ENCODE results near the gene TMEM164. TPM values are rescaled to one million over a fixed set of nuclear protein-coding genes. Genes with fewer than 3 reads are reported as not detected.

Gene TMEM164
- total and polyA plus RNA-seq, 2 of the 4 experiments (the other 2 are of a cell fraction), result 6.3 to 7.1 TPM

DNA sequence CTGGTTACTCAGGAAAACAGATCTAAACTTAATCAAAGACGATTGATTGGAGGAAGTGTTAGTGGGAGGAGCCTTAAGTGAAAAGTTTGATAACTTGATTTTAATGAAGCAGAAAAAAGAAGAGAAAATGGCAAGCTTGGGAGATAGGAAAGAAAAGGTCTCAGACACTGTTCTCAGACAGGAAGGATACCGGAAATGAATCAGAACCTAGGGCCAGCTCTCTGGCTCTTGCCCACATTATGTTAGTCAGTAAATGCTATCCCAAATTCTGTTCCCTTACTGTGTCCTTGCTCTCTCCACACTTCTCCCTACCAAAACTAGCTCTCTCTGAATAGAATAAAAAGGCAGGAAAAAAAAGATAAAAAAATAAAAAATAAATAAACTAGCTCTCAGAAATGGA, 48.6 kb upstream of the TMEM164 start:
- Histone ChIP-seq H3K56ac (ENCODE audit: extremely low read depth, insufficient read depth, low read length) (no peak overlapping the region), H3K36me3 (ENCODE audit: control insufficient read depth, insufficient read depth, low read length) (no peaks in the 10 kb centered on the region), H3K4me3 (ENCODE audit: insufficient read depth, low read depth, low read length) (no peak overlapping the region), H2AFZ (replicated peaks; ENCODE audit: low read length, poor library complexity) (no peak overlapping the region), H3K23ac (ENCODE audit: low read depth, low read length) (no peak overlapping the region), H2BK15ac (ENCODE audit: low read depth, low read length) (no peak overlapping the region), H3K4me2 (ENCODE audit: low read depth, low read length) (no peak overlapping the region), H3K14ac (replicated peaks; ENCODE audit: low read depth, low read length) (no peak overlapping the region), H3K9me1 (ENCODE audit: insufficient read depth, low read length) (no peaks in the 10 kb centered on the region), H2BK20ac (ENCODE audit: low read depth, low read length) (no peak overlapping the region), H2AK5ac (ENCODE audit: low read depth, low read length) (no peak overlapping the region), H3K9me3 (ENCODE audit: control insufficient read depth, insufficient read depth, low read length) (no peaks in the 10 kb centered on the region), H2AK9ac (replicated peaks; ENCODE audit: low read depth, low read length, poor library complexity) (no peak overlapping the region), H3K4me1 (ENCODE audit: control insufficient read depth, insufficient read depth, low read length) (no peaks in the 10 kb centered on the region), H3K27ac (ENCODE audit: insufficient read depth, low read length) (no peak overlapping the region), H4K91ac (ENCODE audit: insufficient read depth, low read depth, low read length) (no peak overlapping the region), H4K5ac (ENCODE audit: low read depth, low read length) (no peak overlapping the region), H4K20me1 (ENCODE audit: insufficient read depth, low read length) (no peaks in the 10 kb centered on the region), H3K4ac (ENCODE audit: low read depth, low read length) (no peak overlapping the region), H2BK5ac (ENCODE audit: low read depth, low read length, poor library complexity, severe bottlenecking) (no peak overlapping the region), H3K27me3 (ENCODE audit: control insufficient read depth, insufficient read depth, low read length) (no peaks in the 10 kb centered on the region; the same call in 1 of the 2 replicates), H3K79me1 (ENCODE audit: low read depth in 1 of 2, low read length in 2 of 2) (no peaks in the 10 kb centered on the region), H3K9ac (ENCODE audit: low read depth, low read length) (no peak overlapping the region), H3K18ac (ENCODE audit: low read depth, low read length) (no peak overlapping the region), H4K8ac (ENCODE audit: low read depth in 2 of 2, low read length in 2 of 2) (no peak overlapping the region), H2BK120ac (ENCODE audit: low read depth, low read length) (no peak overlapping the region)
- no peak for DNase-seq
- BruUV-seq (replicated peaks), result no TSS peak
- POLR2A ChIA-PET (ENCODE audit: unreplicated experiment), result no interaction called here
- intact Hi-C loops (cut with micrococcal nuclease) (no loop called here), dilution Hi-C loops (cut with HindIII; ENCODE audit: low sequenced_read_pairs, unreplicated experiment) (no loop called here), in situ Hi-C loops (cut with MboI; ENCODE audit: low sequenced_read_pairs) (no loop called here)
- TF ChIP-seq, protein P1, sequence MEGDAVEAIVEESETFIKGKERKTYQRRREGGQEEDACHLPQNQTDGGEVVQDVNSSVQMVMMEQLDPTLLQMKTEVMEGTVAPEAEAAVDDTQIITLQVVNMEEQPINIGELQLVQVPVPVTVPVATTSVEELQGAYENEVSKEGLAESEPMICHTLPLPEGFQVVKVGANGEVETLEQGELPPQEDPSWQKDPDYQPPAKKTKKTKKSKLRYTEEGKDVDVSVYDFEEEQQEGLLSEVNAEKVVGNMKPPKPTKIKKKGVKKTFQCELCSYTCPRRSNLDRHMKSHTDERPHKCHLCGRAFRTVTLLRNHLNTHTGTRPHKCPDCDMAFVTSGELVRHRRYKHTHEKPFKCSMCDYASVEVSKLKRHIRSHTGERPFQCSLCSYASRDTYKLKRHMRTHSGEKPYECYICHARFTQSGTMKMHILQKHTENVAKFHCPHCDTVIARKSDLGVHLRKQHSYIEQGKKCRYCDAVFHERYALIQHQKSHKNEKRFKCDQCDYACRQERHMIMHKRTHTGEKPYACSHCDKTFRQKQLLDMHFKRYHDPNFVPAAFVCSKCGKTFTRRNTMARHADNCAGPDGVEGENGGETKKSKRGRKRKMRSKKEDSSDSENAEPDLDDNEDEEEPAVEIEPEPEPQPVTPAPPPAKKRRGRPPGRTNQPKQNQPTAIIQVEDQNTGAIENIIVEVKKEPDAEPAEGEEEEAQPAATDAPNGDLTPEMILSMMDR (conservative IDR thresholded peaks at IDR 0.05; ENCODE audit: low read depth, low read length), result no peak
- TF ChIP-seq BHLHE40 (IDR thresholded peaks at IDR 0.05; ENCODE audit: low read depth, low read length) (no peak), RCOR1 (IDR thresholded peaks at IDR 0.05; ENCODE audit: insufficient replicate concordance, low read length) (no peak), SMC3 (IDR thresholded peaks at IDR 0.05; ENCODE audit: low read depth, low read length) (no peak), RFX5 (IDR thresholded peaks at IDR 0.05; ENCODE audit: low read depth, low read length) (no peak), MXI1 (IDR thresholded peaks at IDR 0.05; ENCODE audit: borderline replicate concordance, low read depth, low read length) (no peak), CEBPB (IDR thresholded peaks at IDR 0.05; ENCODE audit: low read depth, low read length) (no peak), POLR2A (IDR thresholded peaks at IDR 0.05; ENCODE audit: low read depth, low read length) (no peak), FOS (IDR thresholded peaks at IDR 0.05; ENCODE audit: low read depth, low read length) (no peak), MAFK (IDR thresholded peaks at IDR 0.05; ENCODE audit: low read depth, low read length) (no peak), RAD21 (IDR thresholded peaks at IDR 0.05; ENCODE audit: low read length) (no peak), NFE2L2 (IDR thresholded peaks at IDR 0.05; ENCODE audit: low read depth, low read length) (no peak), MAZ (IDR thresholded peaks at IDR 0.05; ENCODE audit: borderline replicate concordance, low read depth, low read length) (no peak), CHD1 (IDR thresholded peaks at IDR 0.05; ENCODE audit: low read depth, low read length) (no peak)
- TF ChIP-seq, protein P2, sequence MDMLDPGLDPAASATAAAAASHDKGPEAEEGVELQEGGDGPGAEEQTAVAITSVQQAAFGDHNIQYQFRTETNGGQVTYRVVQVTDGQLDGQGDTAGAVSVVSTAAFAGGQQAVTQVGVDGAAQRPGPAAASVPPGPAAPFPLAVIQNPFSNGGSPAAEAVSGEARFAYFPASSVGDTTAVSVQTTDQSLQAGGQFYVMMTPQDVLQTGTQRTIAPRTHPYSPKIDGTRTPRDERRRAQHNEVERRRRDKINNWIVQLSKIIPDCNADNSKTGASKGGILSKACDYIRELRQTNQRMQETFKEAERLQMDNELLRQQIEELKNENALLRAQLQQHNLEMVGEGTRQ (IDR thresholded peaks at IDR 0.05; ENCODE audit: low read depth, low read length), result no peak
- TF ChIP-seq, protein P3, sequence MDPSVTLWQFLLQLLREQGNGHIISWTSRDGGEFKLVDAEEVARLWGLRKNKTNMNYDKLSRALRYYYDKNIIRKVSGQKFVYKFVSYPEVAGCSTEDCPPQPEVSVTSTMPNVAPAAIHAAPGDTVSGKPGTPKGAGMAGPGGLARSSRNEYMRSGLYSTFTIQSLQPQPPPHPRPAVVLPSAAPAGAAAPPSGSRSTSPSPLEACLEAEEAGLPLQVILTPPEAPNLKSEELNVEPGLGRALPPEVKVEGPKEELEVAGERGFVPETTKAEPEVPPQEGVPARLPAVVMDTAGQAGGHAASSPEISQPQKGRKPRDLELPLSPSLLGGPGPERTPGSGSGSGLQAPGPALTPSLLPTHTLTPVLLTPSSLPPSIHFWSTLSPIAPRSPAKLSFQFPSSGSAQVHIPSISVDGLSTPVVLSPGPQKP (IDR thresholded peaks at IDR 0.05; ENCODE audit: borderline replicate concordance, low read depth, low read length), result no peak
- no CpG with 5 or more reads among the region's 2 CpGs for WGBS, 2 experiments (ENCODE audit: extremely low coverage in 2 of 2, insufficient read length in 1 of 2)
- CTCF ChIA-PET, result interaction anchor here (0.9 kb wide), 1 partner anchor 16 kb away, joined by 4 read pairs; no protein-coding TSS in a partner anchor
- ATAC-seq (ENCODE audit: low read depth), result no peak

Data from IMR-90 (cell line).